Ishikawa (cell line): ENCODE results near the gene CFHR4.

Source experiments
- CEBPB ChIP-seq: IDR thresholded peaks from 2 replicates; pipeline ENCODE4 v1.6.1; 2012
- CREB1 ChIP-seq: IDR thresholded peaks from 2 replicates; pipeline ENCODE4 v1.6.1; 2012; ENCODE audit warnings: low read depth
- FOXM1 ChIP-seq: IDR thresholded peaks from 2 replicates; pipeline ENCODE4 v1.6.1; 2012; ENCODE audit warnings: low read depth, borderline replicate concordance
- TAF1 ChIP-seq: IDR thresholded peaks from 2 replicates; pipeline ENCODE4 v1.6.1; 2012; ENCODE audit warnings: low read depth, mild to moderate bottlenecking
- TCF12 ChIP-seq: IDR thresholded peaks from 2 replicates; pipeline ENCODE4 v1.6.1; 2012; ENCODE audit warnings: low read depth
- YY1 ChIP-seq: IDR thresholded peaks from 2 replicates; pipeline ENCODE4 v1.6.1; 2012; ENCODE audit warnings: low read depth
- ZBTB7A ChIP-seq: IDR thresholded peaks from 2 replicates; pipeline ENCODE4 v1.6.1; 2012; ENCODE audit warnings: low read depth
- TF ChIP-seq, protein P1 (sequence below): IDR thresholded peaks from 2 replicates; pipeline ENCODE4 v1.6.1; 2012; ENCODE audit warnings: low read depth, mild to moderate bottlenecking
- TF ChIP-seq, protein P2 (sequence below): IDR thresholded peaks from 2 replicates; pipeline ENCODE4 v1.6.1; 2012

DNA sequence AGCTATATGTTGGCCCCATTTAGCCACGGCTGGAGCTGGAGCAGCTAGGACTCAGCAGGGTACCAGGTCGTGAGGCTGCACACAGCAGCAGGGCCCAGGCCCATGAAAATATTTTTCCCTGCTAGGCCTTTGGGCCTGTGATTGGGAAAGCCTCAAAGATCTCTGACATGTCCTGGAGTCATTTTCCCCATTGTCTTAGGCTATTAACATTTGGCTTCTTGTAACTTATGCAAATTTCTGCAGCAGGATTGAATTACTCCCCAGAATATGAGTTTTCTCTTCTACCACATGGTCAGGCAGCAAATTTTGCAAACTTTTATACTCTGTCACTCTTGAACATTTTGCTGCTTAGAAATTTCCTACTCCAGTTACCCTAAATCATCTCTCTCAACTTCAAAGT, 66.9 kb downstream of the CFHR4 start:
- TF ChIP-seq FOXM1 (no peak), TCF12 (no peak), CREB1 (no peak), YY1 (no peak), ZBTB7A (no peak), CEBPB (no peak), TAF1 (no peak)
- TF ChIP-seq, protein P1, sequence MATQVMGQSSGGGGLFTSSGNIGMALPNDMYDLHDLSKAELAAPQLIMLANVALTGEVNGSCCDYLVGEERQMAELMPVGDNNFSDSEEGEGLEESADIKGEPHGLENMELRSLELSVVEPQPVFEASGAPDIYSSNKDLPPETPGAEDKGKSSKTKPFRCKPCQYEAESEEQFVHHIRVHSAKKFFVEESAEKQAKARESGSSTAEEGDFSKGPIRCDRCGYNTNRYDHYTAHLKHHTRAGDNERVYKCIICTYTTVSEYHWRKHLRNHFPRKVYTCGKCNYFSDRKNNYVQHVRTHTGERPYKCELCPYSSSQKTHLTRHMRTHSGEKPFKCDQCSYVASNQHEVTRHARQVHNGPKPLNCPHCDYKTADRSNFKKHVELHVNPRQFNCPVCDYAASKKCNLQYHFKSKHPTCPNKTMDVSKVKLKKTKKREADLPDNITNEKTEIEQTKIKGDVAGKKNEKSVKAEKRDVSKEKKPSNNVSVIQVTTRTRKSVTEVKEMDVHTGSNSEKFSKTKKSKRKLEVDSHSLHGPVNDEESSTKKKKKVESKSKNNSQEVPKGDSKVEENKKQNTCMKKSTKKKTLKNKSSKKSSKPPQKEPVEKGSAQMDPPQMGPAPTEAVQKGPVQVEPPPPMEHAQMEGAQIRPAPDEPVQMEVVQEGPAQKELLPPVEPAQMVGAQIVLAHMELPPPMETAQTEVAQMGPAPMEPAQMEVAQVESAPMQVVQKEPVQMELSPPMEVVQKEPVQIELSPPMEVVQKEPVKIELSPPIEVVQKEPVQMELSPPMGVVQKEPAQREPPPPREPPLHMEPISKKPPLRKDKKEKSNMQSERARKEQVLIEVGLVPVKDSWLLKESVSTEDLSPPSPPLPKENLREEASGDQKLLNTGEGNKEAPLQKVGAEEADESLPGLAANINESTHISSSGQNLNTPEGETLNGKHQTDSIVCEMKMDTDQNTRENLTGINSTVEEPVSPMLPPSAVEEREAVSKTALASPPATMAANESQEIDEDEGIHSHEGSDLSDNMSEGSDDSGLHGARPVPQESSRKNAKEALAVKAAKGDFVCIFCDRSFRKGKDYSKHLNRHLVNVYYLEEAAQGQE, result no peak
- TF ChIP-seq, protein P2, sequence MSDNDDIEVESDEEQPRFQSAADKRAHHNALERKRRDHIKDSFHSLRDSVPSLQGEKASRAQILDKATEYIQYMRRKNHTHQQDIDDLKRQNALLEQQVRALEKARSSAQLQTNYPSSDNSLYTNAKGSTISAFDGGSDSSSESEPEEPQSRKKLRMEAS, result no peak
